H9 (cell line): ENCODE data around the gene PTPDC1. TPM values are rescaled to one million over a fixed set of nuclear protein-coding genes. Genes with fewer than 3 reads are reported as not detected.

Source experiments
- DNase-seq: peaks from one replicate; pipeline ENCODE4 v3.0.0-alpha.2; 2017
- H2AFZ ChIP-seq: one replicate; pipeline ENCODE4 v1.6.1; 2013; ENCODE audit warnings: mild to moderate bottlenecking, low read length, control low read depth, moderate library complexity
- H2AK5ac ChIP-seq: 2 replicates; pipeline ENCODE4 v1.6.1; 2013; ENCODE audit warnings: low read length, control low read depth, mixed read lengths; ENCODE audit not compliant: insufficient read length
- H2BK120ac ChIP-seq: one replicate; pipeline ENCODE4 v1.6.1; 2013; ENCODE audit warnings: low read depth, mild to moderate bottlenecking, low read length, control low read depth, inconsistent platforms; ENCODE audit not compliant: poor library complexity, severe bottlenecking
- H2BK12ac ChIP-seq: 2 replicates; pipeline ENCODE4 v1.6.1; 2013; ENCODE audit warnings: low read length, control low read depth, mixed read lengths, low read depth; ENCODE audit not compliant: insufficient read length
- H2BK15ac ChIP-seq: 2 replicates; pipeline ENCODE4 v1.6.1; 2013; ENCODE audit warnings: low read depth, low read length, control low read depth
- H2BK20ac ChIP-seq: one replicate; pipeline ENCODE4 v1.6.1; 2013; ENCODE audit warnings: low read depth, mild to moderate bottlenecking, low read length, control low read depth, inconsistent platforms; ENCODE audit not compliant: poor library complexity, severe bottlenecking
- H2BK5ac ChIP-seq: 2 replicates; pipeline ENCODE4 v1.6.1; 2013; ENCODE audit warnings: low read length, control low read depth, mixed read lengths; ENCODE audit not compliant: insufficient read length
- H3K14ac ChIP-seq: 2 replicates; pipeline ENCODE4 v1.6.1; 2013; ENCODE audit warnings: low read length, control low read depth; ENCODE audit not compliant: insufficient read depth
- H3K18ac ChIP-seq: 2 replicates; pipeline ENCODE4 v1.6.1; 2013; ENCODE audit warnings: low read depth, mild to moderate bottlenecking, mixed read lengths, low read length, control low read depth; ENCODE audit not compliant: insufficient read length
- H3K23ac ChIP-seq: 2 replicates; pipeline ENCODE4 v1.6.1; 2013; ENCODE audit warnings: low read length, control low read depth, mixed read lengths, low read depth; ENCODE audit not compliant: insufficient read length
- H3K23me2 ChIP-seq: 2 replicates; pipeline ENCODE4 v1.6.1; 2013; ENCODE audit warnings: low read depth, mild to moderate bottlenecking, mixed read lengths, low read length, control low read depth; ENCODE audit not compliant: insufficient read length, poor library complexity, severe bottlenecking
- H3K27ac ChIP-seq: 2 replicates; pipeline ENCODE4 v1.5.1; 2013; ENCODE audit warnings: low read length, control low read depth, mixed read lengths, low read depth; ENCODE audit not compliant: insufficient read length
- H3K27me3 ChIP-seq: 2 replicates; pipeline ENCODE4 v1.6.1; 2013; ENCODE audit warnings: low read length, control low read depth, inconsistent platforms; ENCODE audit not compliant: insufficient read depth
- H3K4ac ChIP-seq: 2 replicates; pipeline ENCODE4 v1.6.1; 2013; ENCODE audit warnings: low read depth, mild to moderate bottlenecking, control low read depth, inconsistent platforms, low read length, moderate library complexity
- H3K4me1 ChIP-seq: 2 replicates; pipeline ENCODE4 v1.6.1; 2013; ENCODE audit warnings: low read length, control low read depth, inconsistent platforms; ENCODE audit not compliant: insufficient read depth
- H3K4me2 ChIP-seq: 2 replicates; pipeline ENCODE4 v1.6.1; 2013; ENCODE audit warnings: low read length, control low read depth, mixed read lengths; ENCODE audit not compliant: insufficient read length, insufficient read depth
- H3K56ac ChIP-seq: 2 replicates; pipeline ENCODE4 v1.6.1; 2013; ENCODE audit warnings: low read depth, mild to moderate bottlenecking, mixed read lengths, low read length, control low read depth; ENCODE audit not compliant: insufficient read length
- H3K79me1 ChIP-seq: 2 replicates; pipeline ENCODE4 v1.6.1; 2013; ENCODE audit warnings: low read depth, mild to moderate bottlenecking, moderate library complexity, low read length, control low read depth, inconsistent platforms; ENCODE audit not compliant: insufficient read depth, poor library complexity, severe bottlenecking
- H3K79me2 ChIP-seq: 2 replicates; pipeline ENCODE4 v1.6.1; 2013; ENCODE audit warnings: low read length, control low read depth, inconsistent platforms; ENCODE audit not compliant: insufficient read depth
- H3K9ac ChIP-seq: 2 replicates; pipeline ENCODE4 v1.6.1; 2013; ENCODE audit warnings: low read length, control low read depth, mixed read lengths; ENCODE audit not compliant: insufficient read length; ENCODE audit errors: extremely low read depth
- H3K9me3 ChIP-seq: one replicate; pipeline ENCODE4 v1.6.1; 2013; ENCODE audit warnings: low read depth, low read length, inconsistent platforms; ENCODE audit not compliant: control insufficient read depth
- H3T11ph ChIP-seq: one replicate; pipeline ENCODE4 v1.6.1; 2013; ENCODE audit warnings: mild to moderate bottlenecking, low read length, control low read depth, inconsistent platforms
- H4K20me1 ChIP-seq: one replicate; pipeline ENCODE4 v1.6.1; 2013; ENCODE audit not compliant: control insufficient read depth, insufficient read length, insufficient read depth
- H4K5ac ChIP-seq: 2 replicates; pipeline ENCODE4 v1.6.1; 2013; ENCODE audit warnings: low read depth, mild to moderate bottlenecking, mixed read lengths, low read length, control low read depth; ENCODE audit not compliant: insufficient read length
- H4K8ac ChIP-seq: replicated peaks from 2 replicates; pipeline ENCODE4 v1.6.1; 2013; ENCODE audit warnings: low read length, control low read depth, mixed read lengths, low read depth; ENCODE audit not compliant: insufficient read length
- H4K91ac ChIP-seq: 2 replicates; pipeline ENCODE4 v1.6.1; 2013; ENCODE audit warnings: low read depth, mild to moderate bottlenecking, moderate library complexity, mixed read lengths, low read length, control low read depth; ENCODE audit not compliant: insufficient read length
- H3K27ac Mint-ChIP-seq, 3 experiments: 2 replicates in 2 of 3; 3 replicates in 1 of 3; pipeline ENCODE4 v1.8.0; 2020 to 2021; ENCODE audit warnings: mixed read lengths in 3 of 3, mild to moderate bottlenecking in 1 of 3, moderate library complexity in 1 of 3
- H3K27me3 Mint-ChIP-seq: 2 replicates; pipeline ENCODE4 v1.8.0; 2021; ENCODE audit warnings: low read depth, mild to moderate bottlenecking, moderate library complexity, mixed read lengths
- H3K36me3 Mint-ChIP-seq, 3 experiments: 2 replicates in 2 of 3; 3 replicates in 1 of 3; pipeline ENCODE4 v1.8.0; 2020 to 2021; ENCODE audit warnings: low read depth in 3 of 3, mixed read lengths in 3 of 3; ENCODE audit not compliant: insufficient read depth in 1 of 3
- H3K4me1 Mint-ChIP-seq, 2 experiments: 2 replicates each; pipeline ENCODE4 v1.8.0; 2020; ENCODE audit warnings: mixed read lengths in 2 of 2
- H3K4me3 Mint-ChIP-seq, 2 experiments: 2 replicates in 1 of 2; 3 replicates in 1 of 2; pipeline ENCODE4 v1.8.0; 2020 to 2021; ENCODE audit warnings: mild to moderate bottlenecking in 2 of 2, mixed read lengths in 2 of 2, moderate library complexity in 1 of 2
- H3K9me3 Mint-ChIP-seq, 2 experiments: 2 replicates in 1 of 2; 3 replicates in 1 of 2; pipeline ENCODE4 v1.8.0; 2020; ENCODE audit warnings: mild to moderate bottlenecking in 2 of 2, mixed read lengths in 2 of 2, moderate library complexity in 1 of 2
- CTCF ChIP-seq: fragments of 200-600 bp; sonication (generic); conservative IDR thresholded peaks from 3 replicates; pipeline ENCODE4 v1.8.0; 2021; ENCODE audit warnings: antibody characterized with exemption, mild to moderate bottlenecking
- total RNA-seq: library from RNA; stranded (reverse); gene quantifications from 2 replicates; pipeline ENCODE4 v1.2.1, GENCODE V29; 2021

The PTPDC1 gene
- total RNA-seq, 1 experiment from 2014 or later, result 4.8 TPM

DNA sequence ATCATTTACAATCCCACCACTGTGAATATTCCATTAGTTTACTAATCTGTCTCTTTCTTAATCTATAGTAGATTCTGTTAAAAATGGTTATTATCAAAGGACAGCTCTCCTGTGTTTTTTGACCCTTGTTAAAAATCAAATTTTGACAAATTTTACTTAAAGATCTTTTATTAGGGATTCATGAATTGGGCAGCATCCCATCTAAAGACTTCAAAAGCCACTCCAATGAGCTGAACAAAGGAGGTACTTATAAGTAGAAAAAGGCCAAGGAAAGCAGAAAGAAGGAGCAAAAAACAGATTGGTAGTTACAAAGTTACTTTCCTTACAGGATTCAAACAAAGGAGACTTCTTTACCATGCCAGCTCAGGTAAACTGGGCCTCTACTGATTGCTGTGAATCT is 44.5 kb upstream of the PTPDC1 start:
- Histone ChIP-seq H2AK5ac (no peak overlapping the region), H2AFZ (no peak overlapping the region), H2BK15ac (no peak overlapping the region), H3K4me1 (no peaks in the 10 kb centered on the region; the same call in 1 of the 2 replicates), H3K14ac (no peak overlapping the region), H3K56ac (no peak overlapping the region), H4K20me1 (no peaks in the 10 kb centered on the region), H3K9ac (no peak overlapping the region), H4K8ac (no peak overlapping the region), H4K91ac (no peak overlapping the region), H2BK120ac (no peak overlapping the region), H3K23me2 (no peaks in the 10 kb centered on the region), H3K27ac (no peak overlapping the region), H4K5ac (no peak overlapping the region), H3K79me1 (no peaks in the 10 kb centered on the region), H3K23ac (no peak overlapping the region), H2BK12ac (no peak overlapping the region), H3K18ac (no peak overlapping the region), H3T11ph (no peak overlapping the region), H3K9me3 (no peaks in the 10 kb centered on the region), H3K4me2 (no peak overlapping the region), H2BK5ac (no peak overlapping the region), H3K79me2 (peaks cover 2% of the 10 kb centered on the region; the same call in 1 of the 2 replicates), H2BK20ac (no peak overlapping the region), H3K4ac (no peak overlapping the region), H3K27me3 (no peaks in the 10 kb centered on the region)
- no peak overlapping the region for H3K4me3 Mint-ChIP-seq
- no peak for DNase-seq
- no peaks in the 10 kb centered on the region for H3K27me3 Mint-ChIP-seq
- H3K9me3 Mint-ChIP-seq, result peaks cover 0 to 2% of the 10 kb centered on the region in 2 experiments; a peak in 1 of 5 replicates
- H3K4me1 Mint-ChIP-seq, result peaks cover 10 to 11% of the 10 kb centered on the region in 2 experiments
- peaks cover 0 to 6% (median 0%) of the 10 kb centered on the region in 3 experiments; a peak in 2 of 7 replicates for H3K36me3 Mint-ChIP-seq
- TF ChIP-seq CTCF, result no peak
- no peak overlapping the region for H3K27ac Mint-ChIP-seq
